ENCODE data around the gene RCOR2.
A peak's percentile ranks its signal among the peaks of the same experiment; 100 is the strongest.
"Not testable (repeated sequence)": the region's sequence is repeated elsewhere in the genome, so short reads cannot be mapped to it uniquely, and the experiment has no call there.

The RCOR2 gene

GRCh38 chr11:63876616-63877015 is 40.3 kb downstream of the RCOR2 start:
- no peak for DNase-seq

- DNase-seq, result no peak
These were observed 41.4 kb downstream of the RCOR2 start for GRCh38 chr11:63875506-63876065.

- DNase-seq, result no peak
These were observed 42.5 kb downstream of the RCOR2 start for GRCh38 chr11:63874511-63874910.

- DNase-seq, result no peak
These were observed 43.7 kb downstream of the RCOR2 start for GRCh38 chr11:63873311-63873710.

- DNase-seq, result no peak
These were observed 44.2 kb downstream of the RCOR2 start for GRCh38 chr11:63872800-63873197.

- no peak for DNase-seq
These were observed 44.8 kb downstream of the RCOR2 start for GRCh38 chr11:63871962-63872799.

GRCh38 chr11:63870351-63871140 is 46.4 kb downstream of the RCOR2 start:
- no peak for DNase-seq

- DNase-seq, result no peak
These were observed 47.3 kb downstream of the RCOR2 start for GRCh38 chr11:63869683-63870082.

GRCh38 chr11:63869171-63869591 is 47.8 kb downstream of the RCOR2 start:
- no peak for DNase-seq

GRCh38 chr11:63868399-63869064 is 48.4 kb downstream of the RCOR2 start:
- no peak for DNase-seq

- no peak for DNase-seq
These were observed 49.5 kb downstream of the RCOR2 start for GRCh38 chr11:63867511-63867910.

GRCh38 chr11:63866211-63866610 is 50.8 kb downstream of the RCOR2 start:
- DNase-seq, result no peak

GRCh38 chr11:63863620-63864019 is 53.3 kb downstream of the RCOR2 start:
- DNase-seq, result not testable (repeated sequence)

- DNase-seq, result peak; percentile 81
These were observed 54.0 kb downstream of the RCOR2 start for GRCh38 chr11:63862923-63863322.

Measured in NCI-H2081 treated with DMSO at 0.1 percent for 48 hours (cell line).